ENCODE results near the gene SORCS2. TPM values are rescaled to one million over a fixed set of nuclear protein-coding genes. Genes with fewer than 3 reads are reported as not detected.

Gene SORCS2
- total RNA-seq, 2 donors from 2014 or later: not detected

DNA sequence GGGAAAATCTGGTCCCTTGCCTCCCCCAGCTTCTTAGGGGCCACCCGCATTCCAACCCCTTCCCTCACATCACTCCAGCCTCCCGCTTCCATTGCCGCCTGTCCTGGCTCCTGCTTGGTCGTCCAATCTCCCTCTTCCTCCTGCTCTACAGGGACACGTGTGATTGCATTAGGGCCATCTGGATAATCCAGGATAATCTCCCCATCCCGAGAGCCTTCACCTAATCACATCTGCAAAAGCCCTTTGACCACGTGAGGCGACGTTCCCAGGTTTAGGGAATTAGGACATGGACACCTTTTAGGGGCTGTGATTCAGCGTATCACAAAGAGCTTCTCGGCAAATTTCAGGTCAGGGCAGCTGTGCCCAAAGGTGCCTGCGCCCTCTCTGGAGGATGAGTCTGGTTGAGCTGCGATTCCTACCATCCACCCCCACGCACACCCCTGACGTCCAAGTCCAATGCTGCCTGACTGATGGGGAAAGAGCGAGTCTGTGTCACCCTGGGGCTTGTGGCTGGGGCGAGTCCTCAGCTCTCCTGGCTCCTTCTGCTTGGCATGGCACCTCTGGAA lies 137.8 kb downstream of the SORCS2 start:
- Mint-ChIP-seq H3K27ac (no peak overlapping the region), H3K36me3 (ENCODE audit: low read depth) (no peaks in the 10 kb centered on the region), H3K4me1 (peaks cover 4% of the 10 kb centered on the region), H3K27me3 (peaks cover 36% of the 10 kb centered on the region), H3K4me3 (no peak overlapping the region)
- no peak for DNase-seq
- no peak for ATAC-seq
- H3K9me3 ChIP-seq (ENCODE audit: control insufficient read depth, low read length, poor library complexity, severe bottlenecking): no peaks in the 10 kb centered on the region

DNA sequence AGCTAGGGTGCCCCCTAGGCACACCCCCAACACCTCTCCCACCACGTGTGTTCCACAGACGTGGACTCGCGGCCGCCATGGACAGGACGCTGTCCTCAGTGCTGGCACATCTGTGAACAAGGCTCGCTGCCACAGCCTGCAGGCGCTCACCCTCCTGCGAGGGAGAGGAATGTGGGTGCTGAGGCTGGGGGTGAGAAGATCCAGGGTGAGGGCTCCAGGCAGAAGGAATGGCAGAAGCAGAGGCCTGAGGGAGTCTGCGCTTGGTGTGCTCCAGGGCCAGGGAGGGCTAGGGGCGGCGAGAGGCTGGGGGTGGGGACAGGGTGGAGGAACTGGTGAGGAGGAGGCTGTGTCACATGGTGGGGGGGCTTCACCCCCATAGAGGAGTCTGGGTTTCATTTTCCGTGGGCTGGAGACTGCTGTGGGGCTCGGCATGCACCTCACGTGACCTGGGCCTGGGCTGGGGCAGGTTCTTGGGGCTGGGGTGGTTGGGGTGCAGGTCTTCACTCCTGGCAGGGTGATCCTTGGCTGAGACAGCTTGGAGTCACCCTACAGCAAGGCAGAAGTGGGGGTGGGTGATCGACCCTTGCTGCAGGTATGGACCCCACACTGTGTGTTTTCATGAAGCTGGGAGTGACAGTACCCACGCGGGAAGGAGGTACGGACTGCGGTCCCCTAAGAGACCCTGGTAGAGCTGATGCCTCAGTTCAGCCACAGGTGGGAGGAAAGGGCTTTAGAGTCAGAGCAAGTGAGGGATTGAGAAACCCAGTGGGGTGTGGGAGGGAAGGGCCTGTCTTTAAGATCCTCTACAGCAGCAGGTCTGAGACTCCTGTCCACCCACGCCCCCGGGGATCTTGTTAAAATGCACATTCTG lies 138.7 kb downstream of the SORCS2 start:
- Mint-ChIP-seq H3K27me3 (peaks cover 26% of the 10 kb centered on the region), H3K27ac (no peak overlapping the region)
- DNase-seq: no peak

DNA sequence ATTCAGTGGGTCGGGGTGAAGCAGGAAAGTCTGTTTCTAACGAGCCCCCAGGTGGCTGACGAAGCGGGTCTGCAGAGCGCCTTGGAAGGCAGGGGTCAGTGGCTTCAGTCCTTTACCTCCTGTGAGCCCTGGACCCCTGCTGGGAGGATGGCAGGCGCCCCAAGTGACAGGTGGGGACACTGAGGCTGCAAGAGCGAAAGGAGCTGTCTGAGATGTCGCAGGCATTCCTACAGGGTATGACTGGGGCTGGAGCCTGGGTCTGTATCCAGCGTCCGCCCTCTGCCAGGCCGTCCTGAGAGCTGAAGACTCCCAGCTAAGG lies 139.3 kb downstream of the SORCS2 start:
- no peak for ATAC-seq
- DNase-seq: no peak
- no peak overlapping the region for H3K4me3 Mint-ChIP-seq
- no peak overlapping the region for H3K27ac Mint-ChIP-seq
- H3K9me3 ChIP-seq (ENCODE audit: control insufficient read depth, low read length, poor library complexity, severe bottlenecking): no peaks in the 10 kb centered on the region
- no peaks in the 10 kb centered on the region for H3K36me3 Mint-ChIP-seq (ENCODE audit: low read depth)
- H3K4me1 Mint-ChIP-seq: peaks cover 4% of the 10 kb centered on the region
- H3K27me3 Mint-ChIP-seq: peaks cover 25% of the 10 kb centered on the region

More for the DNA sequence above, 138.7 kb downstream of the SORCS2 start:
- Mint-ChIP-seq H3K4me3 (no peak overlapping the region), H3K36me3 (ENCODE audit: low read depth) (no peaks in the 10 kb centered on the region), H3K4me1 (peaks cover 4% of the 10 kb centered on the region)
- ATAC-seq: no peak
- H3K9me3 ChIP-seq (ENCODE audit: control insufficient read depth, low read length, poor library complexity, severe bottlenecking): no peaks in the 10 kb centered on the region

DNA sequence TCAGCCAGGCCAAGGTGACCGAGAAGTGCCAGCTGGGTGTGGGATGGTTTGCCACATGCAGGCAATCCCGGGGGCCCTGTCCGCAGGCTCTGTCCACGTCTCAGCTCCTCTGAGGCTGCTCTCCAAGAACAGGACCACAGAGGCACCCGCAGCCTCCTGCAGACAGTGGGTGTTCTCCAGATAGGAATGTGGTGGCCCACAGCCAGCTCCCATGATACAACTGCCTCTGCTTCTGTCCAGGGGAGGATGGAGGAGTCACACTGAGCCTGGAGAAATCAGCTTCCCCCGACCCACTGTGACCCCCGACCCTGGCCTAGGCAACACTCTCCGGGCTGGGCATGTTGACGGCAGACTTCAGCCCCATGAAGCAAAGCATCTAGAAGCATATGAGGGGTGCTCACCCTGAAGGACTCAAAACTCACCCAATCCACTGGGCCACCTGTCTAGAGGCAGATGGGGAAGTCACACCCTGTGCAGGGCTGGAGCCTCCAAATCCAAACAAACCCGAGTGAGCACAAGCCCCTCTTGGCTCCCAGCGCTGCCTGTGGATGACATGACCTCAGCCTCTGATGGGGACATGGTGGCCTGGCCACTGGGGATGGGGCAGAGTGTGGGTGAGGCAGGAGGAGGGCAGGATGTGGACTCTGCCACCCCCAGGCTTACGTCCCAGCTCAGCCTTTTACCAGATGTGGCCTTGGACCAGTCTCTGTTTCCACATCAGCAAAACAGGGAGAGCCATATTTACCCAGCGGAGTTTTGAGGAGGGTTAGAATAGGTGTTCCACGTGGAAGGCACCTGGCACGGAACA lies 140.1 kb downstream of the SORCS2 start:
- H3K27ac Mint-ChIP-seq: no peak overlapping the region
- peaks cover 2% of the 10 kb centered on the region for H3K4me1 Mint-ChIP-seq
- DNase-seq: no peak
- H3K27me3 Mint-ChIP-seq: peaks cover 19% of the 10 kb centered on the region
- H3K4me3 Mint-ChIP-seq: no peak overlapping the region
- H3K36me3 Mint-ChIP-seq (ENCODE audit: low read depth): no peaks in the 10 kb centered on the region
- ATAC-seq: no peak
- no peaks in the 10 kb centered on the region for H3K9me3 ChIP-seq (ENCODE audit: control insufficient read depth, low read length, poor library complexity, severe bottlenecking)

DNA sequence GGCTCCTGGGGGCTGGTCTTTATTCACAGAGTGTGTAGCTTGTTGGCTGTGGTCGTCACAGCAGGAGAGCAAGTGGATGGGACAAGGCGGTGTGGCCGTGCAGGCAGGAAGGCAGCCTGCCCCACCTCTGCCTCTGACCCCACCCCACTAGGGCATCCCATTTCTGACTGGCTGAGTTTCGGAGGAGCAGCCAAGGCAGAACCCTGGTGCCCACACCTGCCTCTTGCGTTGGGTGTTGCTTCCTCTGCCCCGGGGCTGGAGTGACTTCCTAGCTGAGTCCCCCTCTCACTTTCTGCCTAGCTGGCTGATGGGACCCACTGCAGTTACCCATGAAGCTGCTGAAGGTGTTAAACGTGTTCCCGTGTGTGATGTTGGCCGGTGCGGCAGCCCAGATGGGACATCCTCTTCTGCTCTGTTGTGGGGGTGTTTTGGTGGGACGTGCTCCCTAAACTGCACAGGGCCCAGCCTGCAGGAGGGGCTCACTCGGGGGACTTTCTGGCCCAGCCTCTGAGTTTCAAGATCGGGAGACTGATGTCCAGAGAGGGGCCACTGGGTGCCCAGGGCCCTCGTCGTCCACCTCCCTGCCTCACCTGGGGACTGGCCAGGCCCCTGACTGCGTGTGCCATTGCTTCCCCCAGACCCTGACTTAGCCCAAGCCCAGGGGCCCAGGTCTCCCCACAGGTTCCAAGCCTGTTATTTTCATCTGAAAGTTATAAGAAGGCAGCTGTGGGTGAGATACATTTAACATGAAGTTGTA lies 140.9 kb downstream of the SORCS2 start:
- Mint-ChIP-seq H3K4me3 (no peak overlapping the region), H3K27me3 (peaks cover 14% of the 10 kb centered on the region), H3K4me1 (peaks cover 2% of the 10 kb centered on the region), H3K36me3 (ENCODE audit: low read depth) (no peaks in the 10 kb centered on the region), H3K27ac (no peak overlapping the region)
- ATAC-seq (no peak), DNase-seq (no peak)
- H3K9me3 ChIP-seq (ENCODE audit: control insufficient read depth, low read length, poor library complexity, severe bottlenecking): no peaks in the 10 kb centered on the region

DNA sequence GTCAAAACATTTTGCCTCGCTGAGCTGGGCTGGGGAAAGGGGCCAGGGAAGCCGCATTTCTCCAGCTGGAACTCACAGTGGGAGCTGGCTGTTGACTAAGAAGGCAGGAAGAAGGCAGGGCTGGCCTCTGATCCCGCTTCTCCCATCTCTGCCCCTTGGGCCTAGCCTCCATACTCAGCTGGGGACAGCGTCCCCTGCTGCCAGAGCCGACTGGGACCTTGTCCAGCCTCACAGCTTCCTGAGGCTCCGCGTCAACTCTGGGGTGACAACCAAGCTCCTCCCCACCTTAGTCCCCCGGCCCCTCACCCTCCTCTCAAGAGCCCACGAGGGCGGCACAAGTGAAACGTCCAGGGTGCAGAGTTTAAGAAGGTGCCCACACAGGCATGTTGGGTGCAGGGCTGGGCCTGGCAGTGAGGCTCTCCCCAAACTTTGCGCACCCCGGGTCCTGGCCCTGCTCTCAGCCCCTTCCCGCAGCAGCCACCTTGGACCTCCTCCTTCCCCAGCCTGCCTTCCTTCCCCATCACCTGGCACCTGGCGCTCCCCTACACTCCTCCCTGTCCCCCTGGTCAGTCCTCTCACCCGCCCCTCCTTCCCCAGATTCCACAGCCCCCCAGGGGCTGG lies 141.6 kb downstream of the SORCS2 start:
- H3K9me3 ChIP-seq (ENCODE audit: control insufficient read depth, low read length, poor library complexity, severe bottlenecking): no peaks in the 10 kb centered on the region
- H3K27ac Mint-ChIP-seq: no peak overlapping the region
- no peaks in the 10 kb centered on the region for H3K36me3 Mint-ChIP-seq (ENCODE audit: low read depth)
- peaks cover 11% of the 10 kb centered on the region for H3K27me3 Mint-ChIP-seq
- no peak overlapping the region for H3K4me3 Mint-ChIP-seq
- H3K4me1 Mint-ChIP-seq: peaks cover 2% of the 10 kb centered on the region
- ATAC-seq: no peak
- DNase-seq: no peak

DNA sequence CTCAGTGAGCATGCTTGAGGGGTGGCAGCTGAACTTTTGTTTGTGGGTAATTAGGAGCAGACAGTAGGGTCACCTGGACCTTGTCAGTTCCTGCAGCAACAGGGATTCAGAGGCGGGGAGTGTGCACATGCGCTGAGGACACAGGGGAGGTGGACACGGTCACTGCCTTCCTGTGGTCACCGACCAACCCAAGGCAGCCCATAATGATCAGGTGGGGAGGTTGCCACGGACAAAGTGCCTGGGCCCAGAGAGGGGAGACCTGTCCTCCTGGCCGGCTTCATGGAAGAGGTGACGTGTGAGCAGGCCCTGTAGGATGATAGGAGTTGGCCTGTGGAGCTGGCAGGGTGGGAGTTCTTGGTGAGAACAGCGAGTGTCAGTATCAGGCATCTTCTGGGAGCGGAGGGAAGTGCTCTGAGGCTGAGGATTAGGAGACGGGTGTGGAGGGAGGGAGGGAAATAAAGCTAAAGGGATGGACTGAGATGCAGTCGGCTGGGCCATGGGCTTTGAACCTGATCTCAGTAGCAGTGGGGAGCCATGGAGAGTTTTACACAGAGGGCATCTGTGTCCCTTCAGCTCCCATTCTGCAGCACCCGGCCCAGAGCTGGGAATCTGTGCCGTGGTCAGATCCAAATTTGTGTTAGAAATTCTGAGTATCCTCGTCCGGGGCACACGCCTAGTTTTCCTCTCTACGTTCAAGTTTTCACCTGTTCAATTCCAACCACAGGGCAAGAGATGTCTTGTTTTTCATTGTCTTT lies 142.4 kb downstream of the SORCS2 start:
- Mint-ChIP-seq H3K4me3 (no peak overlapping the region), H3K27me3 (peaks cover 9% of the 10 kb centered on the region), H3K4me1 (peaks cover 4% of the 10 kb centered on the region), H3K27ac (no peak overlapping the region), H3K36me3 (ENCODE audit: low read depth) (peaks cover 2% of the 10 kb centered on the region)
- DNase-seq (no peak), ATAC-seq (no peak)
- no peaks in the 10 kb centered on the region for H3K9me3 ChIP-seq (ENCODE audit: control insufficient read depth, low read length, poor library complexity, severe bottlenecking)

DNA sequence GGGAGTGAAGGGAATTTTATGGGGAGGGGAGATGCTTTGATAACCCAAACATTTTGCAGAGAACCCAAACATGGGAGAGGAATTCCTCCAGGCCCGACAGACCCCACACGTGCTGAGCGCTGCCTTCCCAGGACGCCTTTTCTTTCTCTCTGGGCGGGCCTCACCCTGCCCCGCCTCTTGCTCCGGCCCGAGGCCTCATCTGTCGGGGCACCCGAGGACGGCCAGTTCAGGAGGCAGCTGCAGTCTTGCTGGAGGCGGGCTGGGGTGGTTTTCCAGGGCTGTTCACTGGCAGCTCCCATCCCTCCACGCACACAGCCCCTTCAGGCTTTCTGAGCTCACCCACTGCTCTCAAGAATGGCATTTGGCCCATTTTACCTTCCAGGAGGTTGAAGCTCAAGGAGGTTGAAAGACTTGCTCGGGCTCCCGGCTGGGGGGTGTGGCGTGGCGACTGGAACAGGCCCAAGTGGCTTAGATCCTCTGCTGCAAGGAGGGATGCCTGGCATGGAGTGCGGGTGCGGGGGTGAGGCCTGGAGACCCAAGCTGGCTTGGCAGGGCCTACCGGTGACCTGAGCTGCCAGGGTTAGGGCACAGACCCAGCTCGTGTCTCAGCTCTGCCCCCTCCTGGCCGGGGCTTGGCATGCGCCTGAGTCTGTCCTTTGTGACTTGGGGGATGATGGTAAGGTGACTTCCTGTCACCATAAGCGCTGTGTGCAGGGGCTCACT lies 143.2 kb downstream of the SORCS2 start:
- Mint-ChIP-seq H3K36me3 (ENCODE audit: low read depth) (peaks cover 2% of the 10 kb centered on the region), H3K4me3 (no peak overlapping the region), H3K27ac (no peak overlapping the region), H3K27me3 (peaks cover 9% of the 10 kb centered on the region), H3K4me1 (peaks cover 4% of the 10 kb centered on the region)
- no peaks in the 10 kb centered on the region for H3K9me3 ChIP-seq (ENCODE audit: control insufficient read depth, low read length, poor library complexity, severe bottlenecking)
- ATAC-seq: no peak
- no peak for DNase-seq

DNA sequence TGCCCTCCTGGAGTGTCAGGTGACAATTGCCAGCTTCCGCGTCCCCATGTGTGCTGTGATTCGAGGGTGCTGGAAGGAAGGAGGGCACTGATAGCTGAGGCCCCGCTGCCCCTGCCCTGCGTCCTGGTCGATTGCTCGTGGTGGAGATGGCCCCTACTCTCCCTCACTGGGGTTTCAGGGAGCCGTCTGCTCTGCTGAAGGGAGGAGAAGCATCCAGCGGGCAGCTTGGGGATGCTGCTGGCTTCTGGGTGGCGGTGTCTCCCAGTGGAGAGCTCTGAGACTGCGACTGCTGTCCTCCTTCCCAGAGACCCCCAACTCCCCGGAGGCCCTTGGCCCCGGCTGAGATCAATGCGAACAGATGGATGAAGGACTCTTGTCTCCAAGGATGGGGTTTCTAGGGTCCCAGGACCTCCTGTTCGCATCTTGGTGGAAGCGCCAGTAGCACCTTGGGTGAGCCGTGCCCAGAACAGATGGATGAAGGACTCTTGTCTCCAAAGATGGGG lies 143.8 kb downstream of the SORCS2 start:
- Mint-ChIP-seq H3K27me3 (peaks cover 7% of the 10 kb centered on the region), H3K4me3 (no peak overlapping the region), H3K36me3 (ENCODE audit: low read depth) (peaks cover 2% of the 10 kb centered on the region), H3K27ac (no peak overlapping the region), H3K4me1 (peaks cover 4% of the 10 kb centered on the region)
- DNase-seq (no peak), ATAC-seq (no peak)
- H3K9me3 ChIP-seq (ENCODE audit: control insufficient read depth, low read length, poor library complexity, severe bottlenecking): no peaks in the 10 kb centered on the region

DNA sequence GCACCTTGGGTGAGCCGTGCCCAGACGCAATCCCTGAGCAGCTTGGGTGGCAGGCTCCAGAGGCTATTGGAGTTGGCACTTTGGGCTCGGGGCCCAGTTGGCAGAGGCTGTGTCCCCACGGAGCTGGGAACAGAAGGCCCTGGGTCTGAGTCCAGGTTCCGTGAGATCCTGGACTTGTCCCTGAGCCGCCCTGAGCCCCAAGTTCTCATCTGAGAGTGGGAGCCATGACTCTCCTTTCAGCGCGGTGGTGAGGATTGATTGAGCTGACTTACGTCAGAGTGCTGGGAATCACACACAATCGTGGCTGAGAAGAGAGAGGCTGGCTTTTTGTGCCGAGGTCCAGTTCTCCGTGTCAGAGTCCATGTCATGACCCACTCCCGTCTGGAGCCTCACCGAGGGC lies 144.4 kb downstream of the SORCS2 start:
- DNase-seq: no peak
- Mint-ChIP-seq H3K4me1 (peaks cover 2% of the 10 kb centered on the region), H3K36me3 (ENCODE audit: low read depth) (peaks cover 2% of the 10 kb centered on the region), H3K27me3 (peaks cover 1% of the 10 kb centered on the region), H3K27ac (no peak overlapping the region), H3K4me3 (no peak overlapping the region)
- no peak for ATAC-seq
- H3K9me3 ChIP-seq (ENCODE audit: control insufficient read depth, low read length, poor library complexity, severe bottlenecking): no peaks in the 10 kb centered on the region

DNA sequence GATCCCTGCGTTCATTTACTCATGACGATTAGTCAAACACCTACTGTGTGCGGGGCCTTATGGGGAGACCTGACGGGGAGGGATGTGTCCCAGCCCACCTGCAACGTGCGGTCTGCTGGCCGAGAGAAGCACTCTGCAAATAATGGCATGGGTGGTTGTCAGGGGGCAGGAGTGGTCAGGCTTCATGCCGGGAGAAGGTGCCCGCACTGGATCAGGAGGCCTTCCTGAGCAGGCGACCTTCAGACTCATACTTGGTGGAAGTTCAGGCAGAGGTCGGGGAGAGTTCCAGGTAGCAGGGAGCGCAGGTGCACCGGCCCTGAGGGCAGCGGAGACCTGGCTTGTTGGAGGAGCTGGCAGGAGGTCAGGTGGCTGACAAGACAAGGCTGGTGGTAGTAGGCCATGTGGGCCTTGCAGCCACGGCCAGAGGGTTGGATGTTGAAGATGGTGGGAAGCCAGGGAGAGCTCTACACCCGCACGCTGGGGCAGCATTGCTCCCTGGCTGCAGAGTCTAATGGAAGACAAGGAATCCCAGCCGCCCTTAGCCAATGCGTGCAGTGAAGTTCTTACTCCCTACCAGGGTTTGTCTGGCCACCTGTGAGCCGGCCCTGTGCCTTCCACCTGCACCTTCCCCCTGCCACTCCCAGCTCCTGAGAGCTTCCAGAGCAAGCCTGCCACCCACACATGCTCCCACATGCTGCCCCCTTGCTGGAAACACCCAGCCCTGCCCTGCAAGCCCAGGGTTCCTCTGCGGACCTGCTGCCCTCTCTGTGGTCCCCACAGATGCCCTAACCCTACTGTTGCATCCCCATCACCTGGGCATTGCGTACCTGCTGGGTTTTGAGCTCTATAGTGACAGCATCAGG lies 145.1 kb downstream of the SORCS2 start:
- DNase-seq: no peak
- Mint-ChIP-seq H3K36me3 (ENCODE audit: low read depth) (peaks cover 2% of the 10 kb centered on the region), H3K4me1 (peaks cover 2% of the 10 kb centered on the region), H3K4me3 (no peak overlapping the region), H3K27me3 (no peaks in the 10 kb centered on the region), H3K27ac (no peak overlapping the region)
- no peaks in the 10 kb centered on the region for H3K9me3 ChIP-seq (ENCODE audit: control insufficient read depth, low read length, poor library complexity, severe bottlenecking)
- no peak for ATAC-seq

Measured in T-helper 17 cell (primary cell).